Spinal cord (tissue), 10 donors: ENCODE measurements around the gene CABLES2. TPM values are rescaled to one million over a fixed set of nuclear protein-coding genes. Genes with fewer than 3 reads are reported as not detected.

Source experiments
- DNase-seq, 6 donors: peaks; one replicate each; pipeline versions ENCODE4 v3.0.0 to v3.0.0-alpha.2; 2013 to 2015; ENCODE audit warnings: low spot score in 6 of 6, low read depth in 4 of 6
- H3K27ac ChIP-seq: one replicate; pipeline ENCODE4 v1.5.1; 2013; ENCODE audit warnings: low read depth, low read length, control low read depth
- H3K27me3 ChIP-seq: one replicate; pipeline ENCODE4 v1.6.1; 2013; ENCODE audit warnings: low read length; ENCODE audit not compliant: control insufficient read depth, insufficient read depth
- H3K36me3 ChIP-seq: one replicate; pipeline ENCODE4 v1.6.1; 2013; ENCODE audit warnings: low read length; ENCODE audit not compliant: control insufficient read depth, insufficient read depth
- H3K4me1 ChIP-seq: one replicate; pipeline ENCODE4 v1.6.1; 2013; ENCODE audit warnings: low read length; ENCODE audit not compliant: control insufficient read depth, insufficient read depth
- H3K4me3 ChIP-seq: one replicate; pipeline ENCODE4 v1.5.1; 2013; ENCODE audit warnings: low read depth, low read length, control low read depth
- H3K9me3 ChIP-seq: one replicate; pipeline ENCODE4 v1.6.1; 2013; ENCODE audit warnings: low read length; ENCODE audit not compliant: control insufficient read depth, insufficient read depth
- WGBS: methylation state at CpG from one replicate; pipeline ENCODE4 v1.1.5; 2013; ENCODE audit warnings: missing lambda C conversion rate; ENCODE audit not compliant: insufficient coverage; 5-methylcytosine and 5-hydroxymethylcytosine counted together
- polyA plus RNA-seq, 2 donors: library from polyadenylated mRNA; unstranded; fragments of 120-200 nt; gene quantifications; one replicate each; pipeline ENCODE4 v1.2.1, GENCODE V29; 2013; ENCODE audit not compliant: insufficient read length in 2 of 2
- total RNA-seq, 2 donors: library from RNA; depleted of rRNA in 1 of 2; stranded (reverse); fragments of 120-200 nt in 1 of 2; fragments of >200 nt in 1 of 2; gene quantifications; one replicate each; pipeline versions ENCODE4 v1.2.3 to v1.2.4, GENCODE V29; 2013 to 2014
- donor health status: healthy.

Gene CABLES2
- total and polyA plus RNA-seq, 4 donors: 4.0 to 23.0 (median 14.1) TPM

- WGBS: 79% methylated on average over 16 of the region's 16 CpGs
- no peak for DNase-seq
- Histone ChIP-seq H3K9me3 (peaks cover 1% of the 10 kb centered on the region), H3K4me3 (no peak overlapping the region), H3K4me1 (peaks cover 35% of the 10 kb centered on the region), H3K36me3 (peaks cover 77% of the 10 kb centered on the region), H3K27me3 (no peaks in the 10 kb centered on the region), H3K27ac (no peak overlapping the region)
Observed at GRCh38 chr20:62350098-62350628, 56.9 kb downstream of the CABLES2 start.

GRCh38 chr20:62349556-62350097 is 57.5 kb downstream of the CABLES2 start:
- WGBS: 82% methylated on average over 3 of the region's 7 CpGs
- peaks cover 1% of the 10 kb centered on the region for H3K9me3 ChIP-seq
- no peaks in the 10 kb centered on the region for H3K27me3 ChIP-seq
- no peak overlapping the region for H3K4me3 ChIP-seq
- H3K27ac ChIP-seq: no peak overlapping the region
- peaks cover 71% of the 10 kb centered on the region for H3K36me3 ChIP-seq
- no peak for DNase-seq
- H3K4me1 ChIP-seq: peaks cover 29% of the 10 kb centered on the region

- no peaks in the 10 kb centered on the region for H3K27me3 ChIP-seq
- 100% methylated on average over 1 of the region's 1 CpG for WGBS
- H3K36me3 ChIP-seq: peaks cover 62% of the 10 kb centered on the region
- H3K4me3 ChIP-seq: no peak overlapping the region
- no peak overlapping the region for H3K27ac ChIP-seq
- peaks cover 1% of the 10 kb centered on the region for H3K9me3 ChIP-seq
- DNase-seq: no peak
- peaks cover 24% of the 10 kb centered on the region for H3K4me1 ChIP-seq
Observed at GRCh38 chr20:62348604-62349003, 58.5 kb downstream of the CABLES2 start.

GRCh38 chr20:62347445-62347844 is 59.6 kb downstream of the CABLES2 start:
- Histone ChIP-seq H3K4me1 (peaks cover 13% of the 10 kb centered on the region), H3K9me3 (peaks cover 1% of the 10 kb centered on the region), H3K27me3 (no peaks in the 10 kb centered on the region), H3K4me3 (no peak overlapping the region), H3K36me3 (peaks cover 51% of the 10 kb centered on the region), H3K27ac (no peak overlapping the region)
- DNase-seq: no peak
- WGBS: 89% methylated on average over 9 of the region's 9 CpGs

GRCh38 chr20:62347151-62347404 is 60.0 kb downstream of the CABLES2 start:
- DNase-seq: no peak
- no peaks in the 10 kb centered on the region for H3K27me3 ChIP-seq
- WGBS: 93% methylated on average over 10 of the region's 10 CpGs
- no peak overlapping the region for H3K27ac ChIP-seq
- H3K9me3 ChIP-seq: peaks cover 1% of the 10 kb centered on the region
- no peak overlapping the region for H3K4me3 ChIP-seq
- H3K4me1 ChIP-seq: peaks cover 9% of the 10 kb centered on the region
- H3K36me3 ChIP-seq: peaks cover 47% of the 10 kb centered on the region

GRCh38 chr20:62346398-62347150 is 60.5 kb downstream of the CABLES2 start:
- H3K36me3 ChIP-seq: peaks cover 42% of the 10 kb centered on the region
- H3K4me3 ChIP-seq: no peak overlapping the region
- H3K27ac ChIP-seq: no peak overlapping the region
- peaks cover 4% of the 10 kb centered on the region for H3K4me1 ChIP-seq
- no peaks in the 10 kb centered on the region for H3K27me3 ChIP-seq
- DNase-seq: no peak
- peaks cover 1% of the 10 kb centered on the region for H3K9me3 ChIP-seq
- 95% methylated on average over 34 of the region's 34 CpGs for WGBS

GRCh38 chr20:62345681-62346370 is 61.3 kb downstream of the CABLES2 start:
- 94% methylated on average over 23 of the region's 25 CpGs for WGBS
- H3K4me1 ChIP-seq: peaks cover 4% of the 10 kb centered on the region
- H3K4me3 ChIP-seq: no peak overlapping the region
- no peak for DNase-seq
- H3K27me3 ChIP-seq: no peaks in the 10 kb centered on the region
- H3K27ac ChIP-seq: no peak overlapping the region
- H3K9me3 ChIP-seq: peaks cover 3% of the 10 kb centered on the region
- peaks cover 35% of the 10 kb centered on the region for H3K36me3 ChIP-seq

- Histone ChIP-seq H3K27me3 (no peaks in the 10 kb centered on the region), H3K36me3 (peaks cover 31% of the 10 kb centered on the region), H3K27ac (no peak overlapping the region), H3K4me1 (peaks cover 4% of the 10 kb centered on the region), H3K9me3 (peaks cover 3% of the 10 kb centered on the region), H3K4me3 (no peak overlapping the region)
- WGBS: 90% methylated on average over 10 of the region's 10 CpGs
- DNase-seq: no peak
Observed at GRCh38 chr20:62344782-62345181, 62.3 kb downstream of the CABLES2 start.

- no peak overlapping the region for H3K4me3 ChIP-seq
- WGBS: 100% methylated on average over 1 of the region's 5 CpGs
- H3K36me3 ChIP-seq: peaks cover 29% of the 10 kb centered on the region
- peaks cover 4% of the 10 kb centered on the region for H3K4me1 ChIP-seq
- peaks cover 3% of the 10 kb centered on the region for H3K9me3 ChIP-seq
- H3K27ac ChIP-seq: no peak overlapping the region
- H3K27me3 ChIP-seq: no peaks in the 10 kb centered on the region
- DNase-seq: no peak
Observed at GRCh38 chr20:62344092-62344491, 63.0 kb downstream of the CABLES2 start.
